Effector memory CD4-positive, alpha-beta T cell (primary cell): Measurements from ENCODE around the gene RIMS1.

ENCODE experiments used
- DNase-seq, 3 donors: peaks; one replicate each; pipeline ENCODE4 v3.0.0-alpha.2; 2020
- H3K27ac ChIP-seq: 2 replicates; pipeline ENCODE4 v1.7.0; 2013; ENCODE audit warnings: mild to moderate bottlenecking, low read length, moderate library complexity; ENCODE audit not compliant: insufficient read depth, poor library complexity, severe bottlenecking
- H3K27me3 ChIP-seq: replicated peaks from 2 replicates; pipeline ENCODE4 v1.7.0; 2013; ENCODE audit warnings: mild to moderate bottlenecking, low read length; ENCODE audit not compliant: insufficient read depth, control insufficient read depth, poor library complexity, severe bottlenecking
- H3K36me3 ChIP-seq: 2 replicates; pipeline ENCODE4 v1.7.0; 2013; ENCODE audit warnings: mild to moderate bottlenecking, low read length, moderate library complexity; ENCODE audit not compliant: control insufficient read depth, insufficient read depth
- H3K4me1 ChIP-seq: 2 replicates; pipeline ENCODE4 v1.7.0; 2013; ENCODE audit warnings: low read length, mild to moderate bottlenecking; ENCODE audit not compliant: control insufficient read depth, insufficient read depth, poor library complexity, severe bottlenecking
- H3K4me3 ChIP-seq: 2 replicates; pipeline ENCODE4 v1.7.0; 2013; ENCODE audit warnings: low read length, low read depth, mild to moderate bottlenecking; ENCODE audit not compliant: insufficient read depth, poor library complexity, severe bottlenecking
- H3K9me3 ChIP-seq: 2 replicates; pipeline ENCODE4 v1.7.0; 2013; ENCODE audit warnings: mild to moderate bottlenecking, low read length, moderate library complexity; ENCODE audit not compliant: control insufficient read depth

The RIMS1 gene

GRCh38 chr6:72216222-72217068, 330.1 kb downstream of the RIMS1 start:
- no peaks in the 10 kb centered on the region for H3K4me1 ChIP-seq
- no peaks in the 10 kb centered on the region for H3K36me3 ChIP-seq
- no peak overlapping the region for H3K4me3 ChIP-seq
- DNase-seq = no peak
- no peak overlapping the region for H3K27ac ChIP-seq
- H3K27me3 ChIP-seq = no peaks in the 10 kb centered on the region
- H3K9me3 ChIP-seq = no peaks in the 10 kb centered on the region

GRCh38 chr6:72217626-72218025, 331.3 kb downstream of the RIMS1 start:
- Histone ChIP-seq H3K4me1 (no peaks in the 10 kb centered on the region), H3K27ac (no peak overlapping the region), H3K36me3 (no peaks in the 10 kb centered on the region), H3K27me3 (no peaks in the 10 kb centered on the region), H3K9me3 (no peaks in the 10 kb centered on the region), H3K4me3 (no peak overlapping the region)
- no peak for DNase-seq

GRCh38 chr6:72218125-72218524, 331.8 kb downstream of the RIMS1 start:
- no peaks in the 10 kb centered on the region for H3K27me3 ChIP-seq
- H3K36me3 ChIP-seq = no peaks in the 10 kb centered on the region
- H3K27ac ChIP-seq = no peak overlapping the region
- H3K4me3 ChIP-seq = no peak overlapping the region
- H3K9me3 ChIP-seq = no peaks in the 10 kb centered on the region
- no peak for DNase-seq
- H3K4me1 ChIP-seq = no peaks in the 10 kb centered on the region

- Histone ChIP-seq H3K27ac (no peak overlapping the region), H3K27me3 (no peaks in the 10 kb centered on the region), H3K9me3 (no peaks in the 10 kb centered on the region), H3K36me3 (no peaks in the 10 kb centered on the region), H3K4me3 (no peak overlapping the region), H3K4me1 (no peaks in the 10 kb centered on the region)
- no peak for DNase-seq
These were observed 333.2 kb downstream of the RIMS1 start for GRCh38 chr6:72219536-72219935.

GRCh38 chr6:72238021-72238420, 351.7 kb downstream of the RIMS1 start:
- no peaks in the 10 kb centered on the region for H3K9me3 ChIP-seq
- no peaks in the 10 kb centered on the region for H3K27me3 ChIP-seq
- no peak for DNase-seq
- no peak overlapping the region for H3K27ac ChIP-seq
- no peaks in the 10 kb centered on the region for H3K36me3 ChIP-seq
- H3K4me1 ChIP-seq = no peaks in the 10 kb centered on the region
- H3K4me3 ChIP-seq = no peak overlapping the region

GRCh38 chr6:72238900-72239299, 352.6 kb downstream of the RIMS1 start:
- no peaks in the 10 kb centered on the region for H3K9me3 ChIP-seq
- H3K27ac ChIP-seq = no peak overlapping the region
- H3K4me1 ChIP-seq = no peaks in the 10 kb centered on the region
- no peak for DNase-seq
- H3K27me3 ChIP-seq = no peaks in the 10 kb centered on the region
- H3K36me3 ChIP-seq = no peaks in the 10 kb centered on the region
- no peak overlapping the region for H3K4me3 ChIP-seq

GRCh38 chr6:72245565-72245964, 359.2 kb downstream of the RIMS1 start:
- H3K9me3 ChIP-seq = no peaks in the 10 kb centered on the region
- H3K27ac ChIP-seq = no peak overlapping the region
- no peaks in the 10 kb centered on the region for H3K27me3 ChIP-seq
- no peak for DNase-seq
- H3K36me3 ChIP-seq = no peaks in the 10 kb centered on the region
- H3K4me1 ChIP-seq = no peaks in the 10 kb centered on the region
- no peak overlapping the region for H3K4me3 ChIP-seq

GRCh38 chr6:72246926-72247325, 360.6 kb downstream of the RIMS1 start:
- H3K36me3 ChIP-seq = no peaks in the 10 kb centered on the region
- H3K9me3 ChIP-seq = no peaks in the 10 kb centered on the region
- H3K4me1 ChIP-seq = no peaks in the 10 kb centered on the region
- no peak for DNase-seq
- H3K27me3 ChIP-seq = no peaks in the 10 kb centered on the region
- no peak overlapping the region for H3K27ac ChIP-seq
- H3K4me3 ChIP-seq = no peak overlapping the region

GRCh38 chr6:72248621-72249020, 362.3 kb downstream of the RIMS1 start:
- H3K4me1 ChIP-seq = no peaks in the 10 kb centered on the region
- H3K4me3 ChIP-seq = no peak overlapping the region
- no peak for DNase-seq

GRCh38 chr6:72250664-72251063, 364.3 kb downstream of the RIMS1 start:
- DNase-seq = no peak
- Histone ChIP-seq H3K36me3 (no peaks in the 10 kb centered on the region), H3K27me3 (no peaks in the 10 kb centered on the region)

More at GRCh38 chr6:72248621-72249020, 362.3 kb downstream of the RIMS1 start:
- no peak overlapping the region for H3K27ac ChIP-seq
- no peaks in the 10 kb centered on the region for H3K27me3 ChIP-seq
- H3K9me3 ChIP-seq = no peaks in the 10 kb centered on the region
- no peaks in the 10 kb centered on the region for H3K36me3 ChIP-seq

More at GRCh38 chr6:72250664-72251063, 364.3 kb downstream of the RIMS1 start:
- H3K27ac ChIP-seq = no peak overlapping the region
- H3K4me1 ChIP-seq = no peaks in the 10 kb centered on the region
- H3K4me3 ChIP-seq = no peak overlapping the region
- no peaks in the 10 kb centered on the region for H3K9me3 ChIP-seq
